Activated gamma-delta T cell treated with anti-CD3 and anti-CD28 coated beads, Interleukin-2, amount 50 U/mL, for 16 hours (primary cell): ENCODE measurements around the gene CFDP1.

Experiments
- DNase-seq: peaks from one replicate; pipeline ENCODE4 v3.0.0-alpha.2; 2020; ENCODE audit warnings: low read depth

The CFDP1 gene

DNA sequence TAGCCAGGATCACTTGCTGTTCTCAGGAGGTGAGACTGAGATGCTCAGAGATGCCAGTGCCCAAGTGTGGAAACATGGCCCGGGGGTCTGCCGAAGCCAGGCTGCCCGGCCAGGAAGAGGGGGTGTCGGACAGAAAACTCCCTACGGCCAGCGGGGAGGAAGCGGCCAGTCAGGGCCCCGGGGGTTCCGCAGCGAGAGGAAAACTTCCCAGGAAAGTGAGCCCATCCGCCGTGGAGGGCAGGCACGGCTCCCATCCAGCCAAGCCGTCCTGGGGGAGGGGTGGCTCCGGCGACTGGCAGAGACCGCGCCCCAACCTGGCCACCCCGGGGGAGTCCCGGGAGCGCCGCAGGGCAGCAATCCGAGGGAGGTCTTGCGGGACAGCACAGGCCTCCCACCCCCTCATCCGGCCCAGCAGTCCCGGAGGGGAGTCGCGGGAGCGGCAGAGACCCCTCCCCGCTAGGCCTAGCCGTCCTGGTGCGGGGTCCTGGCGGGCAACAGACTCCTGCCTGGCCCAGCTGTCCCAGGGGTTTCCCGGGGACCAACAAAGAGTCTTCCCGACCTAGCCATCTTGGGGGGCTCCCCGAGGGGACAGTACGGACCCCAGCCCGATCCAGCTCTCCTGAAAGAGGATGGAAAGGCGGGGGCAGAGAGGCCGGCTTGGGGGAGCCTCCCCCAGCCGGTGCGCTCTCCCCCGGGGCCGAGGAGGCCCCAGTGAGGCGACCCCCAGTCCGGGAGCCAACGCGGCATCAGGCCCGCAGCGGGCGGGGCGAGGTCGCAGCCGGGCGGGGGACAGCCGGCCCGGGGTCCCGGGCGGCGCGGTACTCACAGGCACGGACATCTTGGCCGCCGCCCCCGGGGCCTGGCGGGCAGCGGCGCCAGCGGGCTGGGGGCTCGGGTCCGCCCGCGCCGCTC lies 168.0 kb downstream of the CFDP1 start:
- DNase-seq: no peak

GRCh38 chr16:75264457-75264998 lies 168.8 kb downstream of the CFDP1 start:
- DNase-seq: no peak

GRCh38 chr16:75263963-75264445 lies 169.3 kb downstream of the CFDP1 start:
- DNase-seq: no peak

GRCh38 chr16:75263291-75263962 lies 169.9 kb downstream of the CFDP1 start:
- DNase-seq: no peak

DNA sequence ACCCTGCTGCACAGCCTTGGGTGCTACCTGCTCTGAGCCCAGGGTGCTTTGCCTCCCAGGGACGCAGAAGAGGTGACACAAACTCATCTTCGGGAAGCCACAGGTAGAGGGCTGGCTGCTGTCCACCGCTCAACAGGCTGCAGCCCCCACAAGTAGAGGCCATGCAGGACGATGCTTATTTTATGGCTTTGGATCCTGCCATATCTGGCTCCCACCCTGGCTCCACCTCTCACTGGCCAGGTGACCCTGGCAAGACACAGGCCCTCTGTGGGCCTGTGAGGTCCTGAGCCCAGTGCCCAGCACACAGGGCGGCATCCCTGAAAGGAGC lies 170.5 kb downstream of the CFDP1 start:
- DNase-seq: no peak

GRCh38 chr16:75262104-75262799 lies 171.1 kb downstream of the CFDP1 start:
- DNase-seq: no peak

DNA sequence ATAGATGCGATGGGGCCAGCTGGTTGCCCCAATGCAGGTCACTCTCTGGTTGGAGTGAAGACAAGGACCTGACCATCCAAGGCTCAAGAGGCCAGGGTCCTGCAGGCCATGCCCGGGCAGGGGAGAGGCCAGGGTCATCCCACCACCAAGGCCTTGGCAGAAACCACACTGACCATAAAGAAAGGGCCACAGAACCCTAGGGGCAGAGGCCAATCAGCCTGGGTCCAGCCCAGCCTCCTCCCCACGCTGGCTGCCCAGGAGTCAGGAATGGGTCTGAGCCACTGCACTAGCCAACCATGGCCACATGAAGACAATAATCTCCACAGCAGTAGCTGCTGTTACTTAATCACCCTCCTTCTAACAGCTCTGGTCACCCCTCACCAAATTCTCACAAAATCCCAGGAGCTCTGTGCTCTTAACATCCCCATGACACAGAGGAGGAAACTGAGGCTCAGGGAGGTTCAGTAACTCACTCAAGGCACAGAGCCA lies 171.7 kb downstream of the CFDP1 start:
- DNase-seq: no peak

DNA sequence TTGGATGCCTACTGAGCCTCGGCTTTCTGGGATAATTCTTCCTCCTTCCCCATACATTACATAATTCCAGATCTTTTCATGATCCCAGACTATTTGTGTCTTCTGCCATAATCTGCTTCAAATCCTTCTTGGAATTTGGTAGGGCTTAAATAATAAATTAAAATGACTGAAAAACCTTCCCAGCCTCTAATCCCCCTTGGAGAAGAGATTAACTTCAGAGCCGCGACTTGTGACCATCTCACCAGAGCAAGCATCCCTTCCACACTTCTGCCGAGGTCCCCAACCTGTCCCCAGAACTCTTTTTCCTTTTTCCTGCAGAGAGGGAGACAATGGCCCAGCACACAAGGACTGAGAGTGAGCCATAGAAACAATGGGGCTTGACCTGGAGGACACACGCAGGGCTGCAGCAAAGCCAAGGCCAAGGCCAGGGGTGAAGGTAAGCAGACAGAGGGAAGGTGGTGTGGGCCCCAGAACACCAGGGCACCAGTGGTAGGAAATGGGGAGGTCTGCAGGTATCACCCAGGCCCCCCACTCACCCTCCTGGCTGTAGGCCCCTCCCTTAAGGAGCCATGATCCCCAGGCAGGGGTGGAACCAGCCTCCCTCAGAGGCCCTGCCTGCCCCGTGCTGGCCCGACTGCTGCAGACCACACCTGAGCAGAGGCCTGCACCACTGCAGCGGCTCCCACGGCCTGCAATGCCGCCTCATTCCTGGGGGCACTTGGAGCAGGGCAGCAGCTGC lies 172.3 kb downstream of the CFDP1 start:
- no peak for DNase-seq

GRCh38 chr16:75258807-75259141 lies 174.5 kb downstream of the CFDP1 start:
- DNase-seq: no peak

- DNase-seq: no peak
Observed at GRCh38 chr16:75257886-75258806, 175.2 kb downstream of the CFDP1 start.

GRCh38 chr16:75256696-75257343 lies 176.5 kb downstream of the CFDP1 start:
- no peak for DNase-seq

DNA sequence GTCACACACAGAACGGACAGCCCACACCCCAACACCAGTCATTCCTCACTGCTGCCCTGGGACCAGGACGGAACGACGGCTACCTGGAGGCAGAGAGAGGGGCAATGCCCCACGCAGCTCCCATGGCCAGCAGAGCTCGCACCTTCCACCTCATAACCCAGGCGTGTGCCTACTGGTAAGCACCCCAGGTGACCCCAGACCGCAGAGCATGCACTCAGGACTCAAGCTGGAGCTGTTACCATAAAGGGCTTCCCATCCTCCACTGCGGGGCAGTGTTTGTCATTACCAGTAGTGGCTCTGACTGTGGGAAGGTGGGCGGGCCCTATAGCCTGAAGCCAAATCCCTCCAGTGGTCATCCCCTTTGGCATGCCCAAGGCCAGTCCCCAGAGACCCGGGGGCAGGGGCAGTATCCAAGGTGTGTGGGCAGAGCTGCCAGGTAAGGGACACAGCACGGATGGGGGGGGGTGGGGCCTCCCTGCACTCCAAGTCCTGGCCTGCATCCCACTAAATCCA lies 177.2 kb downstream of the CFDP1 start:
- DNase-seq: no peak

GRCh38 chr16:75254359-75254837 lies 178.9 kb downstream of the CFDP1 start:
- no peak for DNase-seq

GRCh38 chr16:75252946-75253911 lies 180.1 kb downstream of the CFDP1 start:
- no peak for DNase-seq

DNA sequence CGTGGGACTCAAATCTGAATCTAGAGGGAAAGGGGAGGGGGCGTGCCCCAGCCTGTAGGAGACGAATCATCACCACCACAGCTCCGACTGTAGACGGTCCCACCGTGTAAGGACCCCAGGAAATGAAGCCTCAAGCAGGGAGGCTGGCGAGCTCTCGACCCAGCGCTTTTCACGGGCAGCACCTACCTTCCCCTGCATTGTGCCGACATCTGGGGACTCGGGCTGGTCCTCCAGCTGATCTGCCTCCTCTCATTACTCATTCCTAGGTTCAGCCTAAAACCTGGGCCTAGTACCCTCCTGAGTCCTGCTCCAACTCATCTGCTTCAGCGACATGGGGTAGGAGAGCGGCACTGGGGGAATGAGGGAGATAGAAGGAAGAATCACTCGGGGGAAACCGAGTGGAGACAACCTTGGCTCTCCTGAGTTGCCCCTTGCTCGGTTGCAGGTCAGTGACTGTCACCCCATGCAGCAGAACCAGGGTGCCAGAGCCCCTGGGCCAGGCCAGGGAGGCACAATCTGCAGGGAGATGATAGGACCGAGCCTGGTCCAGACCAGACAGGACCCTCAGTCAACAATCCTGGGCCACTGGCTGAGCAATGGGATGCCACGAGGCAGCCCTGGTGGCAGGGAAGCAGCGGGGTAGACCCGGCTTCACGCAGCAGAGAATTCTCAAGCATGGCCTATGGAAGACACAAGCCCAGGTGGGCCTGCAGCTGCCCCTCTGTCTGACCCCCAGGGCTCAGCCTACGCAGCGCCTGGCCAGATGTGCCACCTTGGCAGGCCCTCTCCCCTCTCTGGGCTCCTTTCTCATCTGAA lies 181.0 kb downstream of the CFDP1 start:
- DNase-seq: no peak

- no peak for DNase-seq
Observed at GRCh38 chr16:75251280-75252048, 181.8 kb downstream of the CFDP1 start, which contains the start of gene BCAR1. Gene BCAR1 (minus strand): TSS chr16:75251624. CDS start chr16:75251482, 142 bp downstream.

DNA sequence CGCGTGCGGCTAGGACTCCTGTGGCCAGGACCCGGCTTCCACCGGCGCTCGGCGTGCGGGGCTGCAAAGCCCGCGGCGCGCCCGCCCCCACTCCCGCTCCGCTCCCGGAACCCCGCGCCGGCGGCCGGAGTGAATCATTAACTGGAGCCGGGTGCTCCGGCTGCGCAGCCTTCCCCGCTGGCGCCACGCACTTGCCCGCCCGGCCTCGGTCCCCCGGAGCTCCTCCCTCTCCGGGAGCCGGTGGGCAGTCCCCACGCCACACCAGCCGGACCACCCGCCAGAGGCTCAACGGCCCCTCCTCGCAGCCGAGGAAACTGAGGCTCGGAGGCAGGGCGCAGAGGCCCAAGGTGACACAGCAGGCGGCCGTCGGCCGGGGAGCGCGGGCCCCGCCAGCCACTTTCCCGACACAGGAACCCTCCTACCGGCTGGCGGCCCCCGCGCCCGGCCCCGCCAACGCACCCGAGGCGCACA lies 182.5 kb downstream of the CFDP1 start:
- DNase-seq: no peak
